Neural cell (in vitro differentiated cells): ENCODE data around the gene RIMS1.

Experiments
- EP300 ChIP-seq: fragments of 450-650 bp; conservative IDR thresholded peaks from 2 replicates; pipeline ENCODE4 v1.6.1; 2014; ENCODE audit warnings: antibody characterized with exemption, mild to moderate bottlenecking, moderate library complexity; ENCODE audit not compliant: poor library complexity, severe bottlenecking
- TF ChIP-seq, protein P1 (sequence below): fragments of 450-650 bp; IDR thresholded peaks from 2 replicates; pipeline ENCODE4 v1.5.1; 2014; ENCODE audit warnings: antibody characterized with exemption, mild to moderate bottlenecking, moderate library complexity; ENCODE audit not compliant: poor library complexity, severe bottlenecking

DNA sequence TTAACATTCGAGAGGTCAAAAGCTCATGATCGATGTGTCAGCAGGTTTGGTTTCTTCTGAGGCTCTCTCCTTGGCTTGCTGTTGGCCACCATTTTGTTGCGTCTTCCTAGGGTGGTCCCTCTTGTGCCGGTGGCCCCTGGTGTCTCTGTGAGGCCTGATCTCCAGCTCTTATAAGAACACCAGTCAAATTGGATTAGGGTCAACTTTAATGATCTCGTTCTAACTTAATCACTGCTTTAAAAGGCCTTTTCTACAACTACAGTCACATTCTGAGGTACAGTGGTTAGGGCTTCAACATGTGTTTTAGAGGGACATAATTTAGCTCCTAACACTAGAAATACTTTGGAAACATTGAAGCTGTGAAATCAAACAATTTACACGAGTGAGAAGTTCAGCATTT lies 494.7 kb downstream of the RIMS1 start:
- TF ChIP-seq, protein P1, sequence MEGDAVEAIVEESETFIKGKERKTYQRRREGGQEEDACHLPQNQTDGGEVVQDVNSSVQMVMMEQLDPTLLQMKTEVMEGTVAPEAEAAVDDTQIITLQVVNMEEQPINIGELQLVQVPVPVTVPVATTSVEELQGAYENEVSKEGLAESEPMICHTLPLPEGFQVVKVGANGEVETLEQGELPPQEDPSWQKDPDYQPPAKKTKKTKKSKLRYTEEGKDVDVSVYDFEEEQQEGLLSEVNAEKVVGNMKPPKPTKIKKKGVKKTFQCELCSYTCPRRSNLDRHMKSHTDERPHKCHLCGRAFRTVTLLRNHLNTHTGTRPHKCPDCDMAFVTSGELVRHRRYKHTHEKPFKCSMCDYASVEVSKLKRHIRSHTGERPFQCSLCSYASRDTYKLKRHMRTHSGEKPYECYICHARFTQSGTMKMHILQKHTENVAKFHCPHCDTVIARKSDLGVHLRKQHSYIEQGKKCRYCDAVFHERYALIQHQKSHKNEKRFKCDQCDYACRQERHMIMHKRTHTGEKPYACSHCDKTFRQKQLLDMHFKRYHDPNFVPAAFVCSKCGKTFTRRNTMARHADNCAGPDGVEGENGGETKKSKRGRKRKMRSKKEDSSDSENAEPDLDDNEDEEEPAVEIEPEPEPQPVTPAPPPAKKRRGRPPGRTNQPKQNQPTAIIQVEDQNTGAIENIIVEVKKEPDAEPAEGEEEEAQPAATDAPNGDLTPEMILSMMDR = no peak
- TF ChIP-seq EP300 = no peak
